Lower lobe of right lung (tissue), 2 donors: Measurements from ENCODE around the gene ADGRD2. TPM values are rescaled to one million over a fixed set of nuclear protein-coding genes. Genes with fewer than 3 reads are reported as not detected.

Experiments used
- ATAC-seq, 2 donors: fragments of 200-7000 bp; cut with Tn5 transposase; one replicate each; pipeline ENCODE4 v1.9.1; 2020 to 2022; ENCODE audit warnings: mild to moderate bottlenecking in 2 of 2, moderate library complexity in 2 of 2
- DNase-seq: peaks from one replicate; pipeline ENCODE4 v3.0.0-alpha.2; 2020
- H3K27ac ChIP-seq: fragments of 200-600 bp; one replicate; pipeline ENCODE4 v1.8.0; 2022
- H3K27me3 ChIP-seq: fragments of 200-600 bp; one replicate; pipeline ENCODE4 v1.8.0; 2022; ENCODE audit warnings: low read depth
- H3K36me3 ChIP-seq: fragments of 200-600 bp; one replicate; pipeline ENCODE4 v1.8.0; 2022; ENCODE audit warnings: mild to moderate bottlenecking
- H3K4me1 ChIP-seq: fragments of 200-600 bp; one replicate; pipeline ENCODE4 v1.8.0; 2022
- H3K4me3 ChIP-seq: fragments of 200-600 bp; one replicate; pipeline ENCODE4 v1.8.0; 2022; ENCODE audit warnings: mild to moderate bottlenecking
- H3K9me3 ChIP-seq: fragments of 200-600 bp; one replicate; pipeline ENCODE4 v1.8.0; 2022
- CTCF ChIP-seq: fragments of 200-600 bp; IDR thresholded peaks from one replicate; pipeline ENCODE4 v1.8.0; 2022; ENCODE audit warnings: antibody characterized with exemption, mild to moderate bottlenecking
- intact Hi-C: fragments of 100-400 bp; cut with DNase I; formaldehyde crosslinking; loops from one replicate; pipeline ENCODE4 v1.11.0; 2022
- total RNA-seq: library from RNA; stranded (reverse); fragmentation: NEBNext Ultra II Directional; extraction: Animal tissue kit (Norgen Biotek cat#: 25700); gene quantifications from one replicate; pipeline ENCODE4 v1.2.1, GENCODE V29; 2021
- donor health status: DM: no; HTN: yes; CAD: no; lungs with severe emphysema.

ADGRD2 gene
- total RNA-seq, 1 donor from 2014 or later = not detected

GRCh38 chr9:124442379-124442778, 7.9 kb upstream of the ADGRD2 start:
- DNase-seq (no peak), ATAC-seq (no peak)
- H3K36me3 ChIP-seq = no peaks in the 10 kb centered on the region
- no peaks in the 10 kb centered on the region for H3K4me1 ChIP-seq
- no peak overlapping the region for H3K4me3 ChIP-seq
- intact Hi-C loops = no loop called here
- H3K27me3 ChIP-seq = peaks cover 25% of the 10 kb centered on the region
- H3K27ac ChIP-seq = no peak overlapping the region
- peaks cover 3% of the 10 kb centered on the region for H3K9me3 ChIP-seq
- no peak for TF ChIP-seq CTCF

GRCh38 chr9:124442826-124443225, 7.4 kb upstream of the ADGRD2 start:
- no peaks in the 10 kb centered on the region for H3K4me1 ChIP-seq
- H3K27ac ChIP-seq = no peak overlapping the region
- no peak overlapping the region for H3K4me3 ChIP-seq
- TF ChIP-seq CTCF = no peak
- DNase-seq = no peak
- no peak for ATAC-seq
- intact Hi-C loops = no loop called here
- H3K36me3 ChIP-seq = no peaks in the 10 kb centered on the region
- peaks cover 25% of the 10 kb centered on the region for H3K27me3 ChIP-seq
- peaks cover 3% of the 10 kb centered on the region for H3K9me3 ChIP-seq

GRCh38 chr9:124443625-124444024, 6.6 kb upstream of the ADGRD2 start:
- Histone ChIP-seq H3K9me3 (peaks cover 3% of the 10 kb centered on the region), H3K27ac (no peak overlapping the region), H3K4me3 (no peak overlapping the region), H3K36me3 (no peaks in the 10 kb centered on the region), H3K4me1 (no peaks in the 10 kb centered on the region), H3K27me3 (peaks cover 29% of the 10 kb centered on the region)
- ATAC-seq (no peak), DNase-seq (no peak)
- no peak for TF ChIP-seq CTCF
- intact Hi-C loops = no loop called here

- H3K36me3 ChIP-seq = no peaks in the 10 kb centered on the region
- intact Hi-C loops = no loop called here
- no peak for ATAC-seq
- DNase-seq = no peak
- H3K4me3 ChIP-seq = no peak overlapping the region
- no peaks in the 10 kb centered on the region for H3K4me1 ChIP-seq
- peaks cover 3% of the 10 kb centered on the region for H3K9me3 ChIP-seq
- no peak for TF ChIP-seq CTCF
- peaks cover 25% of the 10 kb centered on the region for H3K27me3 ChIP-seq
- H3K27ac ChIP-seq = no peak overlapping the region
These were observed 6.1 kb upstream of the ADGRD2 start for GRCh38 chr9:124444166-124444565.

- Histone ChIP-seq H3K27me3 (peaks cover 33% of the 10 kb centered on the region), H3K4me3 (no peak overlapping the region), H3K9me3 (peaks cover 2% of the 10 kb centered on the region), H3K36me3 (no peaks in the 10 kb centered on the region), H3K27ac (no peak overlapping the region), H3K4me1 (no peaks in the 10 kb centered on the region)
- DNase-seq (no peak), ATAC-seq (no peak)
- no peak for TF ChIP-seq CTCF
- intact Hi-C loops = no loop called here
These were observed 3.0 kb upstream of the ADGRD2 start for GRCh38 chr9:124447297-124447661.

GRCh38 chr9:124448019-124448418, 2.2 kb upstream of the ADGRD2 start:
- Histone ChIP-seq H3K4me3 (no peak overlapping the region), H3K4me1 (no peaks in the 10 kb centered on the region), H3K36me3 (no peaks in the 10 kb centered on the region), H3K27ac (no peak overlapping the region), H3K27me3 (peaks cover 41% of the 10 kb centered on the region), H3K9me3 (no peaks in the 10 kb centered on the region)
- ATAC-seq (no peak), DNase-seq (no peak)
- no peak for TF ChIP-seq CTCF
- intact Hi-C loops = no loop called here
